A549 (cell line): ENCODE data around the gene CDK9. TPM values are rescaled to one million over a fixed set of nuclear protein-coding genes. Genes with fewer than 3 reads are reported as not detected.

Experiments
- ATAC-seq, 2 experiments: fragments of 200-7000 bp in 1 of 2; fragments of >200 bp in 1 of 2; cut with Nextera tagmentation in 1 of 2; cut with Tn5 transposase in 1 of 2; 3 replicates each; pipeline versions ENCODE4 v1.8.0 to v1.9.1; 2018 to 2020; ENCODE audit warnings: mild to moderate bottlenecking in 1 of 2, moderate library complexity in 1 of 2
- CTCF ChIA-PET: fragments of 300-600 bp; sonication (Branson Sonifier 250); formaldehyde crosslinking; extraction: SDS; loops from one replicate; lab custom pipeline; 2021; ENCODE audit warnings: antibody characterized with exemption, inconsistent platforms; lab: Yijun Ruan, JAX
- POLR2A ChIA-PET: fragments of 350-600 bp; formaldehyde crosslinking; extraction: SDS; loops from one replicate; lab custom pipeline; 2021; ENCODE audit warnings: antibody characterized with exemption, inconsistent platforms; lab: Yijun Ruan, JAX
- DNase-seq, 2 experiments: peaks; one replicate each; pipeline versions ENCODE4 v3.0.0 to v3.0.0-alpha.2; 2011 to 2016; ENCODE audit warnings: low read depth in 1 of 2, low spot score in 1 of 2
- FAIRE-seq: peaks from 2 replicates; lab custom pipeline; 2011; peaks lifted over from hg19 to GRCh38; lab: Jason Lieb, UNC
- H3K27ac ChIP-seq, 2 experiments: fragments of >200 bp; sonication (Bioruptor Twin); formaldehyde crosslinking; 3 replicates each; pipeline ENCODE4 v1.5.1; 2016 to 2017
- H3K4me1 ChIP-seq: fragments of >200 bp; sonication (Bioruptor Twin); formaldehyde crosslinking; 3 replicates; pipeline ENCODE4 v1.6.1; 2016
- H3K4me2 ChIP-seq: fragments of >200 bp; sonication (Bioruptor Twin); formaldehyde crosslinking; 3 replicates; pipeline ENCODE4 v1.6.1; 2016
- H3K4me3 ChIP-seq: fragments of >200 bp; sonication (Bioruptor Twin); formaldehyde crosslinking; 3 replicates; pipeline ENCODE4 v1.5.1; 2016
- H3K9me3 ChIP-seq: fragments of >200 bp; sonication (Bioruptor Twin); formaldehyde crosslinking; 3 replicates; pipeline ENCODE4 v1.6.1; 2016
- BCL3 ChIP-seq: fragments of >200 bp; sonication (Bioruptor Twin); formaldehyde crosslinking; IDR thresholded peaks from 3 replicates; pipeline ENCODE4 v1.6.1; 2016
- BHLHE40 ChIP-seq: IDR thresholded peaks from 2 replicates; pipeline ENCODE4 v1.6.1; 2012; ENCODE audit warnings: low read depth, low read length, inconsistent platforms
- CBX2 ChIP-seq: fragments of 200-600 bp; sonication (generic); IDR thresholded peaks from 2 replicates; pipeline ENCODE4 v1.6.1; 2016; ENCODE audit warnings: low read depth, mild to moderate bottlenecking, borderline replicate concordance
- CBX8 ChIP-seq: fragments of 200-600 bp; sonication (generic); IDR thresholded peaks from 2 replicates; pipeline ENCODE4 v1.6.1; 2016
- CHD4 ChIP-seq: fragments of 200-600 bp; sonication (generic); IDR thresholded peaks from 2 replicates; pipeline ENCODE4 v1.6.1; 2016; ENCODE audit warnings: antibody characterized with exemption, mild to moderate bottlenecking, borderline replicate concordance
- EHMT2 ChIP-seq: fragments of 200-600 bp; sonication (generic); IDR thresholded peaks from 2 replicates; pipeline ENCODE4 v1.6.1; 2016; ENCODE audit warnings: antibody characterized with exemption, low read depth, mild to moderate bottlenecking, moderate library complexity
- ESRRA ChIP-seq: fragments of 150-350 bp; IDR thresholded peaks from 2 replicates; pipeline ENCODE4 v1.6.1; 2014; ENCODE audit warnings: mild to moderate bottlenecking, low read length, borderline replicate concordance
- FOSL2 ChIP-seq, 2 experiments: fragments of 450-650 bp in 1 of 2; fragments of >200 bp in 1 of 2; sonication (Bioruptor Twin) in 1 of 2; formaldehyde crosslinking; IDR thresholded peaks; 2 replicates each; pipeline versions ENCODE4 v1.5.0 to v1.6.1; 2016 to 2020; ENCODE audit warnings: mild to moderate bottlenecking in 1 of 2, moderate library complexity in 1 of 2
- JUNB ChIP-seq: fragments of >200 bp; sonication (Bioruptor Twin); formaldehyde crosslinking; IDR thresholded peaks from 2 replicates; pipeline ENCODE4 v1.6.1; 2016
- PHF8 ChIP-seq: fragments of 200-600 bp; sonication (generic); IDR thresholded peaks from 2 replicates; pipeline ENCODE4 v1.6.1; 2016; ENCODE audit warnings: low read depth, mild to moderate bottlenecking, antibody characterized with exemption, moderate library complexity, borderline replicate concordance
- POLR2AphosphoS2 ChIP-seq: conservative IDR thresholded peaks from 2 replicates; pipeline ENCODE4 v1.6.1; 2012; ENCODE audit warnings: low read length, improper control_type of control experiment, inconsistent platforms
- RAD21 ChIP-seq, 2 experiments: fragments of >200 bp in 1 of 2; sonication (Bioruptor Twin) in 1 of 2; formaldehyde crosslinking in 1 of 2; IDR thresholded peaks in 1 of 2; conservative IDR thresholded peaks in 1 of 2; 2 replicates in 1 of 2; 3 replicates in 1 of 2; pipeline ENCODE4 v1.6.1; 2012 to 2018; ENCODE audit warnings: inconsistent platforms in 1 of 2
- RARB ChIP-seq: fragments of 250-450 bp; sonication (Bioruptor Pico); IDR thresholded peaks from 2 replicates; pipeline ENCODE4 v1.8.0; 2021; ENCODE audit warnings: mild to moderate bottlenecking, moderate library complexity
- RNF2 ChIP-seq: fragments of 200-600 bp; sonication (generic); IDR thresholded peaks from 2 replicates; pipeline ENCODE4 v1.6.1; 2016; ENCODE audit warnings: low read depth, mild to moderate bottlenecking, antibody characterized with exemption, moderate library complexity, borderline replicate concordance
- SMC3 ChIP-seq: fragments of >200 bp; sonication (Bioruptor Twin); formaldehyde crosslinking; IDR thresholded peaks from 3 replicates; pipeline ENCODE4 v1.6.1; 2018; ENCODE audit warnings: inconsistent platforms
- TP53 ChIP-seq: fragments of 250-450 bp; sonication (Bioruptor Pico); IDR thresholded peaks from 2 replicates; pipeline ENCODE4 v1.5.0; 2021; ENCODE audit warnings: mild to moderate bottlenecking, moderate library complexity
- ZFP36 ChIP-seq: fragments of 450-650 bp; IDR thresholded peaks from 2 replicates; pipeline ENCODE4 v1.6.1; 2014; ENCODE audit warnings: borderline replicate concordance; ENCODE audit not compliant: partially characterized antibody
- ZNF302 ChIP-seq: fragments of 250-450 bp; sonication (Bioruptor Pico); IDR thresholded peaks from 2 replicates; pipeline ENCODE4 v1.9.0; 2021; ENCODE audit warnings: inconsistent platforms, mild to moderate bottlenecking, moderate library complexity
- ZSCAN20 ChIP-seq: fragments of 250-450 bp; sonication (Bioruptor Pico); IDR thresholded peaks from 2 replicates; pipeline ENCODE4 v1.8.0; 2022; ENCODE audit warnings: mild to moderate bottlenecking, moderate library complexity
- WGBS: methylation state at CpG from one replicate; pipeline ENCODE4 v1.1.6; 2017; ENCODE audit errors: missing lambda C conversion rate; 5-methylcytosine and 5-hydroxymethylcytosine counted together
- polyA plus RNA-seq, 4 experiments: library from polyadenylated mRNA; depleted of rRNA in 3 of 4; stranded (reverse); fragments of >200 nt; fragmentation: RNase III in 1 of 4; extraction: RNeasy Plus Mini Kit Qiagen cat#74134 plus additional on column Dnase treatment in 1 of 4; gene quantifications; 2 replicates in 3 of 4; 3 replicates in 1 of 4; pipeline ENCODE4 v1.2.3, GENCODE V29; 2011 to 2017
- TF ChIP-seq, protein P1 (sequence below): fragments of 250-450 bp; sonication (Bioruptor Pico); IDR thresholded peaks from 2 replicates; pipeline ENCODE4 v1.5.0; 2020; ENCODE audit warnings: low read depth, mild to moderate bottlenecking, moderate library complexity
- TF ChIP-seq, protein P2 (sequence below): fragments of 250-450 bp; sonication (Bioruptor Pico); IDR thresholded peaks from 2 replicates; pipeline ENCODE4 v1.5.0; 2021; ENCODE audit warnings: mild to moderate bottlenecking, moderate library complexity, borderline replicate concordance
- TF ChIP-seq, protein P3 (sequence below): IDR thresholded peaks from 2 replicates; pipeline ENCODE4 v1.6.1; 2012
- TF ChIP-seq, protein P4 (sequence below): fragments of 200-600 bp; sonication (generic); IDR thresholded peaks from 2 replicates; pipeline ENCODE4 v1.6.1; 2016; ENCODE audit warnings: antibody characterized with exemption, mild to moderate bottlenecking, moderate library complexity

CDK9 gene
- polyA plus RNA-seq, 2 of the 4 experiments (the other 2 are of a cell fraction): 43.8 to 45.7 TPM

DNA sequence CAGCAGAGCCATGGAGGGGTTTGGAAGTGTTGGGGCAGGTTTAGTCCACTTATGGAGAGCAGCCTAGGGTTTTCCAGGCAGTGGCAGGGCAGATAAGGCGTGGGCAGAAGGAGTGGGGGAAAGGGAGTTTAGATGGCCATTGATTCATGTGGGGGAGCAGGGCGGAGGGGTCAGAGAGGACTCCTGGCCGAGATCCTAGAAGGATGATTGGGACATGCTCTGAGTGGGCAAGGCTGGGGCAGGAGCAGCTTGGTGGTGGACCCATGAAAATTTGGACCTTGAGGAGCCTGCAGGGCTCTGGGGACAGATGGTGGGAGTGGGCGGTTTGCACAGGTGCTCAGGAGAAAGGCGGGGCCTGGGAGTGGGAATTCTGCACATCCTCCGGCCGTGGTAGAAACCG is 32.7 kb upstream of the CDK9 start:
- Histone ChIP-seq H3K4me3 (no peak overlapping the region), H3K27ac (no peak overlapping the region), H3K9me3 (no peaks in the 10 kb centered on the region), H3K4me2 (no peak overlapping the region), H3K4me1 (peaks cover 14% of the 10 kb centered on the region)
- ChIA-PET CTCF (interaction anchor here (1.1 to 3.1 kb wide), 3 partner anchors 12 to 18 kb away, joined by 4 to 11 read pairs (median 5); partner anchors contain the start of gene TOR2A), POLR2A (no interaction called here)
- DNase-seq (no peak), ATAC-seq (no peak), FAIRE-seq (no peak)
- TF ChIP-seq, protein P1, sequence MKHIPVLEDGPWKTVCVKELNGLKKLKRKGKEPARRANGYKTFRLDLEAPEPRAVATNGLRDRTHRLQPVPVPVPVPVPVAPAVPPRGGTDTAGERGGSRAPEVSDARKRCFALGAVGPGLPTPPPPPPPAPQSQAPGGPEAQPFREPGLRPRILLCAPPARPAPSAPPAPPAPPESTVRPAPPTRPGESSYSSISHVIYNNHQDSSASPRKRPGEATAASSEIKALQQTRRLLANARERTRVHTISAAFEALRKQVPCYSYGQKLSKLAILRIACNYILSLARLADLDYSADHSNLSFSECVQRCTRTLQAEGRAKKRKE (CRISPR knock-in tag): no peak
- TF ChIP-seq POLR2AphosphoS2 (no peak), ZNF302 (CRISPR knock-in tag) (no peak), BCL3 (no peak), JUNB (no peak), ESRRA (no peak), SMC3 (no peak), RAD21 (conservative IDR thresholded peaks at IDR 0.05 in 1 of 2, IDR thresholded peaks at IDR 0.05 in 1 of 2) (no peak), PHF8 (no peak), FOSL2 (IDR thresholded peaks at IDR 0.05) (no peak), FOSL2 (CRISPR knock-in tag; IDR thresholded peaks at IDR 0.05) (no peak), ZSCAN20 (CRISPR knock-in tag) (no peak), TP53 (CRISPR knock-in tag) (no peak)
- TF ChIP-seq, protein P2, sequence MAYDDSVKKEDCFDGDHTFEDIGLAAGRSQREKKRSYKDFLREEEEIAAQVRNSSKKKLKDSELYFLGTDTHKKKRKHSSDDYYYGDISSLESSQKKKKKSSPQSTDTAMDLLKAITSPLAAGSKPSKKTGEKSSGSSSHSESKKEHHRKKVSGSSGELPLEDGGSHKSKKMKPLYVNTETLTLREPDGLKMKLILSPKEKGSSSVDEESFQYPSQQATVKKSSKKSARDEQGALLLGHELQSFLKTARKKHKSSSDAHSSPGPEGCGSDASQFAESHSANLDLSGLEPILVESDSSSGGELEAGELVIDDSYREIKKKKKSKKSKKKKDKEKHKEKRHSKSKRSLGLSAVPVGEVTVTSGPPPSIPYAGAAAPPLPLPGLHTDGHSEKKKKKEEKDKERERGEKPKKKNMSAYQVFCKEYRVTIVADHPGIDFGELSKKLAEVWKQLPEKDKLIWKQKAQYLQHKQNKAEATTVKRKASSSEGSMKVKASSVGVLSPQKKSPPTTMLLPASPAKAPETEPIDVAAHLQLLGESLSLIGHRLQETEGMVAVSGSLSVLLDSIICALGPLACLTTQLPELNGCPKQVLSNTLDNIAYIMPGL (CRISPR knock-in tag): no peak
- TF ChIP-seq, protein P3, sequence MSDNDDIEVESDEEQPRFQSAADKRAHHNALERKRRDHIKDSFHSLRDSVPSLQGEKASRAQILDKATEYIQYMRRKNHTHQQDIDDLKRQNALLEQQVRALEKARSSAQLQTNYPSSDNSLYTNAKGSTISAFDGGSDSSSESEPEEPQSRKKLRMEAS: no peak
- TF ChIP-seq, protein P4, sequence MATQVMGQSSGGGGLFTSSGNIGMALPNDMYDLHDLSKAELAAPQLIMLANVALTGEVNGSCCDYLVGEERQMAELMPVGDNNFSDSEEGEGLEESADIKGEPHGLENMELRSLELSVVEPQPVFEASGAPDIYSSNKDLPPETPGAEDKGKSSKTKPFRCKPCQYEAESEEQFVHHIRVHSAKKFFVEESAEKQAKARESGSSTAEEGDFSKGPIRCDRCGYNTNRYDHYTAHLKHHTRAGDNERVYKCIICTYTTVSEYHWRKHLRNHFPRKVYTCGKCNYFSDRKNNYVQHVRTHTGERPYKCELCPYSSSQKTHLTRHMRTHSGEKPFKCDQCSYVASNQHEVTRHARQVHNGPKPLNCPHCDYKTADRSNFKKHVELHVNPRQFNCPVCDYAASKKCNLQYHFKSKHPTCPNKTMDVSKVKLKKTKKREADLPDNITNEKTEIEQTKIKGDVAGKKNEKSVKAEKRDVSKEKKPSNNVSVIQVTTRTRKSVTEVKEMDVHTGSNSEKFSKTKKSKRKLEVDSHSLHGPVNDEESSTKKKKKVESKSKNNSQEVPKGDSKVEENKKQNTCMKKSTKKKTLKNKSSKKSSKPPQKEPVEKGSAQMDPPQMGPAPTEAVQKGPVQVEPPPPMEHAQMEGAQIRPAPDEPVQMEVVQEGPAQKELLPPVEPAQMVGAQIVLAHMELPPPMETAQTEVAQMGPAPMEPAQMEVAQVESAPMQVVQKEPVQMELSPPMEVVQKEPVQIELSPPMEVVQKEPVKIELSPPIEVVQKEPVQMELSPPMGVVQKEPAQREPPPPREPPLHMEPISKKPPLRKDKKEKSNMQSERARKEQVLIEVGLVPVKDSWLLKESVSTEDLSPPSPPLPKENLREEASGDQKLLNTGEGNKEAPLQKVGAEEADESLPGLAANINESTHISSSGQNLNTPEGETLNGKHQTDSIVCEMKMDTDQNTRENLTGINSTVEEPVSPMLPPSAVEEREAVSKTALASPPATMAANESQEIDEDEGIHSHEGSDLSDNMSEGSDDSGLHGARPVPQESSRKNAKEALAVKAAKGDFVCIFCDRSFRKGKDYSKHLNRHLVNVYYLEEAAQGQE: no peak
- 30% methylated on average over 8 of the region's 8 CpGs for WGBS

- no peak overlapping the region for H3K4me2 ChIP-seq
- ChIA-PET POLR2A (no interaction called here), CTCF (interaction anchor here (1.1 to 3.1 kb wide), 4 partner anchors 11 to 31 kb away, joined by 3 to 11 read pairs (median 4); partner anchors contain the start of gene TOR2A)
- ATAC-seq: peak in 1 of 2 experiments; percentile 17; a peak in 3 of 6 replicates
- no peak overlapping the region for H3K27ac ChIP-seq
- WGBS: 32% methylated on average over 8 of the region's 8 CpGs
- peaks cover 14% of the 10 kb centered on the region for H3K4me1 ChIP-seq
- H3K9me3 ChIP-seq: no peaks in the 10 kb centered on the region
- DNase-seq: no peak
- no peak for FAIRE-seq
- H3K4me3 ChIP-seq: no peak overlapping the region
- TF ChIP-seq CBX8 (no peak), RAD21 (conservative IDR thresholded peaks at IDR 0.05 in 1 of 2, IDR thresholded peaks at IDR 0.05 in 1 of 2) (no peak), CHD4 (no peak), BHLHE40 (no peak), ESRRA (no peak), ZFP36 (no peak), RARB (CRISPR knock-in tag) (no peak), JUNB (no peak), RNF2 (no peak), EHMT2 (no peak), CBX2 (no peak), TP53 (CRISPR knock-in tag) (no peak)
- TF ChIP-seq, protein P4: no peak
Observed at GRCh38 chr9:127753622-127754021, 32.2 kb upstream of the CDK9 start.
